GM12801 (cell line): Measurements from ENCODE around the gene MTF1.

Experiments used
- CTCF ChIP-seq: IDR thresholded peaks from one replicate; pipeline ENCODE4 v1.5.1; 2011; ENCODE audit warnings: control low read depth; ENCODE audit not compliant: insufficient read length; ENCODE audit errors: extremely low read depth

The MTF1 gene

DNA sequence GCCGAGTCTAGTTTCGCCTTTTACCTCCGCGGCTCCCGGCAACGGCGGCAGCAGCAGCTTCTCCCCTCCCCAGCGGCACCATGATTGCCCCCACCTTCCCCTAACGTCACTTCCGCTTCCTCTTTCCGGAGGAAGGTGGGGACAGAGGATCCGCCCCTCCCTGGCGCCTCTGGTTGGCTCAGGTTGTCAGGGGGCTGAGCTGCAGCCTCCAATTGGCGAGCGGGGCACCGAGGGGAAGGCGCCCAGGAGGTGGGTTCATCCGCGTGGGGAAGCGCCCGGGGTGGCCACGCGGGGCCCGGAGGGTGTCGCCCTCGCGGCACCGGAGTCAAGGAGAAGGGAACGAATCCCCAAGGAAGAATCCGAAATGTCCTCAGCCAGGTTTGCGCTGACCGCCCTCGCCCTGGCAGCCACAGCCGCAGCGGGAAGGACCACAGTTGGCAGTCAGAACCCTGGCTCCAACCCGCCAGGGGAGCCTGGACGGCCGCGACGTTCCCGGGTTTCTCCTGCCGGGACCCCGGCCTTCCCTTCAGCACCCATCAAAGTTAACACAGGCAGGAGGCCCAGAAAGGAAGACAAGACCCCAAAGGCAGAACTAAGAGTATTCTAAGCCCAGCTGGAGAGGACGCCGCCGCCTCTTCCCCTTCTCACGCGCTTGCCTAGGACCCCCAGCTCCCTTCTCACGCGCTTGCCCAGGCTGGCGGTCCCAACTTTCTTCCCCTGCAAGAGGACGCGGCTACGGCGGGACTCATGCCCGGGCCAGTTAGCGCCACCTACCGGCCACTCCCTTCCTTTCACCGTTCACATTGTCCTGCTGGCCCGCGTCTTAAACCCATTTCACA lies at the start of gene MTF1:
TSS of gene MTF1 (minus strand) at position 86 of the 839 bp plus-strand sequence. CDS start 1,934 bp downstream, outside the sequence.
- TF ChIP-seq CTCF, result no peak

DNA sequence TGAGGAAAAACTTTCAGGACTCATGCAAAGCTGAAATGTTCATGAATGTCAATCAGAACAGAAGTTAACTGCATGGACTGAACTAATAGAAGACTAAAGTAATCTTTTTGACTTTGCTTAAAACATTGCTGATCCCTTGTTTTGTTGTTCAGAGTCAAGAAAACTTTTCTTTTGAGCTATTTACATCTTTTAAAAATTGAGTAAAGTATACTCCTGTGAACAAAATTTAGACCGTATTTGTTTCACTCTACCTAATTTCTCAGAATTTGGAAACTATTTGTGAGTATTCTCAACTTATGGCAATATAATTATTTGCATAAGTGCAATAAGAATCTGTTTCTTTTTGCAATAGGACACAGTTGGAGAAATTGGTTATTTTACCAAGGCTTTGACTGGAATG lies 46.3 kb upstream of the MTF1 start:
- TF ChIP-seq CTCF, result no peak

DNA sequence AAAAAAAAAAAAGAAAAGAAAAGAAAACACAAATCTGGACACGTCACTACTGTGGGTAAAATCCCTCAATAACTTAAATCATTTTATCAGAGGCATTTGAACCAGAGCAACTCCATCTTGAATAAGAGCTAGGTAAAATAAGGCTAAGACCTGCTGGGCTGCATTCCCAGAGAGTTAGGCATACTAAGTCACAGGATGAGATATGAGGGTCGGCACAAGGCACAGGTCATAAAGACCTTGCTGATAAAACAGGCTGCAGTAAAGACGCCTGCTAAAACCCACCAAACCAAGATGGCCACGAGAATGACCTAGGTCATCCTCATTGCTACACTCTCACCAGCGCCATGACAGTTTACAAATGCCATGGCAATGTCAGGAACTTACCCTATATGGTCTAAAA lies 43.6 kb upstream of the MTF1 start:
- TF ChIP-seq CTCF, result no peak

GRCh38 chr1:37901893-37902225 lies 42.5 kb upstream of the MTF1 start:
- no peak for TF ChIP-seq CTCF

DNA sequence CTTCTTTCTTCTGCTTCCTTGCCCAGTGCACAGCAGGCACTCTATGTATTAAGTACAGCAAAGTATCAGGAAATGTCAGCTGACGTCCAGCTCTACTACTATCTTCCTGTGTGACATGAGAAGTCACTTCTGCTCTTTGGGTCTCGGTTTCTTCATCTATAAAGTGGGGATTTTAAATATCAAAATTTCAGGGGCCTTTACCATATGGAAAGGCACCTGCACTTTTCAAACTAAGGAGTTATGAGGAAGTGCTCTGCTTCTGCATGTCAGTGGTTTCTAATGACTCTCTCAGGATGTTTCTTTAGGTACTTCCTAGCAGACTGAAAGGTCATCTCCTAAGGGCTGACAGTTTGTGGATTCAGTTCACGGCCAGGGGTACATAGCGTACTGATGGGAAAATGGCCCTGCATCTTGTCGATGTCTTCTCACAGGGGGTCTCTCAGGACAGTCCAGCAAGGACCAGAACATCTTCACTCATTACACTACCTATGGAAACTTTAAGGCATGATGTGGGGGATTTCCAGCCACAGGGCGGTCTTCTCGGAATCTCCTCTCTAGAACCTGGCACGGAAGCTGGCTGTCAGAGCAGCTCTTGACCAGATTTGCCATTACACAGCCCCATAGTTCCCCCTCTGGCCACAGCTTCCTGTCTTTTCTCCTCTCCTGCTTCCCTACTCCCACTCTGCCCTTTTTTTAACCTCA lies 42.0 kb upstream of the MTF1 start:
- TF ChIP-seq CTCF, result no peak

DNA sequence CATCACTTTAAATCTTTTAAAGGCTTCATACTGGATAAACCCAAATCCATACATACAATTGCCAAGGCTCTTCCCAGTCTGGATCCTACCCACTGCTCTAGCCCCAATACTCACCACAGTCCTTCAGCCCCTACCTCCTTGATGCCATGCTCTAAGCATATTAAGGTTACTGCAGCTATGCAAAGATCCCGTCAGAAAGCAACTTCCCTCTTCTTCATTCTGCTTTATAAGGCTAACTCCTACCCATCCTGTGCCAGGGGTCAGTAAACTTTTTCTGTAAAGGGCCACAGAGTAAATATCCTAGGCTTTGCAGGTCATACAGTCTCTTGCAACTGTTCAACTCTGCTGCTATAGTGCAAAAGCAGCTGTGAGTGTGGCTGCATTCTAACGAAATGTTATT lies 34.3 kb upstream of the MTF1 start:
- TF ChIP-seq CTCF, result no peak

DNA sequence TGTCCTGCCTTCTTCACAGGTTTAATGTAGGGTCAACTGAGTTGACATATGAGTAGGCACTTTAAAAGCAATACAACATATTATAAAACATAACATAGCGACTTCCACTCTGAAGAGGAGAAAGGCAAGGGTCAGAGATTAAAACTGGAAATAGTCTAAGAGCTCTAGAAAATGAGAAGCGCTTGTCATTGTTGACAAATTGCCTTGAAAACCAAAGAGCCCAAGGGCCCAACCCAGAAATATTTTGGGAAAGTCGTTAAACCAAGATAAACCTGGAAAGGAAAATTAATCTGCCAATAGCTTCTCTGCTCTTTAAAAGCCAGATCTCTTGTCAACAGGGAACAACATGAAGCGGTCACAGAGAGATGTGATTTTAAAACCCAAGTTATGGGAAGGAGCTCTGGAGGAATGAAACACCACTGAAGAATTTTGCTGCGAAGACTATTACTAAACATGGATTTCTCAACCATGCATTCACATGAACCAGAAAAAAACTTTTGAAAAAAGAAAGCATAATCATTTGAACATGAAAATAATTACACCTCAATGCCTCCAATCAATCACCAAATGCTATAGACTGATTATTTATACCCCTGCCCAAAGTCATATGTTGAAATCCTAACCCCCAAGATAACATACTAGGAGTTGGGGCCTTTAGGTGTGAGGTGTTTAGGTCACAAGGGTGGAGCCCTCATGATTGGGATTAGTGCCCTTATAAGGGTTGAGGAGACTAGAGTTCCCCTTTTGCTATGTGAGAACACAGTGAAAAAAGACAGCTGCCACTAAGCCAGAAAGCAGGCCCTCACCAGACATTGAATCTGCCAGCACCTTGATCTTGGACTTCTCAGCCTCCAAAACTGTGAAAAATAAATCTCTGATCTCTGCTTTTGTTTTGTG lies 33.0 kb upstream of the MTF1 start:
- no peak for TF ChIP-seq CTCF
